GM12874 (cell line): ENCODE results near the gene CFAP57.

ENCODE experiments used
- CTCF ChIP-seq: IDR thresholded peaks from 2 replicates; pipeline ENCODE4 v1.5.1; 2011; ENCODE audit warnings: low read depth, mild to moderate bottlenecking, control low read depth, low read length, moderate library complexity; ENCODE audit not compliant: insufficient read depth

CFAP57 gene

GRCh38 chr1:43296207-43296606 lies 124.1 kb downstream of the CFAP57 start:
- no peak for TF ChIP-seq CTCF

- TF ChIP-seq CTCF, result no peak
Observed at GRCh38 chr1:43298055-43298454, 125.9 kb downstream of the CFAP57 start.

GRCh38 chr1:43299101-43299500 lies 127.0 kb downstream of the CFAP57 start:
- no peak for TF ChIP-seq CTCF

GRCh38 chr1:43300378-43301094 lies 128.4 kb downstream of the CFAP57 start, which contains the start of gene TIE1:
TSS of gene TIE1 (plus strand) at chr1:43300982. CDS start at chr1:43301072, 90 bp downstream.
- no peak for TF ChIP-seq CTCF

GRCh38 chr1:43302201-43302600 lies 130.1 kb downstream of the CFAP57 start:
- TF ChIP-seq CTCF, result no peak

GRCh38 chr1:43302721-43303470 lies 130.8 kb downstream of the CFAP57 start:
- no peak for TF ChIP-seq CTCF

GRCh38 chr1:43303471-43304313 lies 131.6 kb downstream of the CFAP57 start:
- no peak for TF ChIP-seq CTCF
